ENCODE data around the gene AMD1.

AMD1 gene

GRCh38 chr6:110876806-110877564 lies 2.4 kb downstream of the AMD1 start:
- no peaks in the 10 kb centered on the region for H3K27me3 ChIP-seq (ENCODE audit: control insufficient read depth in 5 of 5, insufficient read depth in 4 of 5, low read length in 5 of 5)
- H3K9me3 ChIP-seq (ENCODE audit: control insufficient read depth in 5 of 5, low read length in 5 of 5), result no peaks in the 10 kb centered on the region
- H3K9ac ChIP-seq (ENCODE audit: low read length in 5 of 5), result peak overlapping the region; percentile 77 to 92 (median 80)
- H3K4me3 ChIP-seq (ENCODE audit: low read depth in 1 of 5, low read length in 5 of 5), result peak overlapping the region; percentile 70 to 91 (median 87)
- no peaks in the 10 kb centered on the region for H3K36me3 ChIP-seq (ENCODE audit: control insufficient read depth in 5 of 5, insufficient read depth in 5 of 5, low read length in 5 of 5)
- H3K27ac ChIP-seq (ENCODE audit: low read depth, low read length), result peak overlapping the region; percentile 92
- peaks cover 2 to 48% (median 43%) of the 10 kb centered on the region in 5 donors for H3K4me1 ChIP-seq (ENCODE audit: control insufficient read depth in 5 of 5, insufficient read depth in 5 of 5, low read length in 5 of 5)

GRCh38 chr6:110877569-110877968 lies 3.0 kb downstream of the AMD1 start:
- Histone ChIP-seq H3K27ac (ENCODE audit: low read depth, low read length) (no peak overlapping the region), H3K9ac (ENCODE audit: low read length in 5 of 5) (peak overlapping the region in 2 of 5 donors; percentile 21 to 52), H3K4me1 (ENCODE audit: control insufficient read depth in 5 of 5, insufficient read depth in 5 of 5, low read length in 5 of 5) (peaks cover 2 to 54% (median 48%) of the 10 kb centered on the region in 5 donors)

GRCh38 chr6:110878751-110879522 lies 4.4 kb downstream of the AMD1 start:
- peak overlapping the region in 2 of 5 donors; percentile 6 to 27 for H3K4me3 ChIP-seq (ENCODE audit: low read depth in 1 of 5, low read length in 5 of 5)
- H3K4me1 ChIP-seq (ENCODE audit: control insufficient read depth in 5 of 5, insufficient read depth in 5 of 5, low read length in 5 of 5), result peaks cover 2 to 59% (median 53%) of the 10 kb centered on the region in 5 donors
- no peaks in the 10 kb centered on the region for H3K9me3 ChIP-seq (ENCODE audit: control insufficient read depth in 5 of 5, low read length in 5 of 5)
- no peak overlapping the region for H3K27ac ChIP-seq (ENCODE audit: low read depth, low read length)
- H3K36me3 ChIP-seq (ENCODE audit: control insufficient read depth in 5 of 5, insufficient read depth in 5 of 5, low read length in 5 of 5), result no peaks in the 10 kb centered on the region
- H3K27me3 ChIP-seq (ENCODE audit: control insufficient read depth in 5 of 5, insufficient read depth in 4 of 5, low read length in 5 of 5), result no peaks in the 10 kb centered on the region
- H3K9ac ChIP-seq (ENCODE audit: low read length in 5 of 5), result no peak overlapping the region

More at GRCh38 chr6:110877569-110877968, 3.0 kb downstream of the AMD1 start:
- no peaks in the 10 kb centered on the region for H3K27me3 ChIP-seq (ENCODE audit: control insufficient read depth in 5 of 5, insufficient read depth in 4 of 5, low read length in 5 of 5)
- H3K4me3 ChIP-seq (ENCODE audit: low read depth in 1 of 5, low read length in 5 of 5), result peak overlapping the region in 3 of 5 donors; percentile 84 to 91 (median 90)
- H3K36me3 ChIP-seq (ENCODE audit: control insufficient read depth in 5 of 5, insufficient read depth in 5 of 5, low read length in 5 of 5), result no peaks in the 10 kb centered on the region
- H3K9me3 ChIP-seq (ENCODE audit: control insufficient read depth in 5 of 5, low read length in 5 of 5), result no peaks in the 10 kb centered on the region

GRCh38 chr6:110880651-110881050 lies 6.1 kb downstream of the AMD1 start:
- Histone ChIP-seq H3K9ac (ENCODE audit: low read length in 5 of 5) (no peak overlapping the region), H3K27me3 (ENCODE audit: control insufficient read depth in 5 of 5, insufficient read depth in 4 of 5, low read length in 5 of 5) (no peaks in the 10 kb centered on the region), H3K27ac (ENCODE audit: low read depth, low read length) (no peak overlapping the region), H3K36me3 (ENCODE audit: control insufficient read depth in 5 of 5, insufficient read depth in 5 of 5, low read length in 5 of 5) (no peaks in the 10 kb centered on the region), H3K9me3 (ENCODE audit: control insufficient read depth in 5 of 5, low read length in 5 of 5) (no peaks in the 10 kb centered on the region), H3K4me3 (ENCODE audit: low read depth in 1 of 5, low read length in 5 of 5) (no peak overlapping the region), H3K4me1 (ENCODE audit: control insufficient read depth in 5 of 5, insufficient read depth in 5 of 5, low read length in 5 of 5) (peaks cover 2 to 60% (median 55%) of the 10 kb centered on the region in 5 donors)

- H3K27ac ChIP-seq (ENCODE audit: low read depth, low read length), result no peak overlapping the region
- H3K9me3 ChIP-seq (ENCODE audit: control insufficient read depth in 5 of 5, low read length in 5 of 5), result no peaks in the 10 kb centered on the region
- peaks cover 0 to 54% (median 50%) of the 10 kb centered on the region in 5 donors for H3K4me1 ChIP-seq (ENCODE audit: control insufficient read depth in 5 of 5, insufficient read depth in 5 of 5, low read length in 5 of 5)
- no peaks in the 10 kb centered on the region for H3K36me3 ChIP-seq (ENCODE audit: control insufficient read depth in 5 of 5, insufficient read depth in 5 of 5, low read length in 5 of 5)
- no peak overlapping the region for H3K9ac ChIP-seq (ENCODE audit: low read length in 5 of 5)
- H3K4me3 ChIP-seq (ENCODE audit: low read depth in 1 of 5, low read length in 5 of 5), result no peak overlapping the region
- no peaks in the 10 kb centered on the region for H3K27me3 ChIP-seq (ENCODE audit: control insufficient read depth in 5 of 5, insufficient read depth in 4 of 5, low read length in 5 of 5)
These were observed 7.1 kb downstream of the AMD1 start for GRCh38 chr6:110881546-110882273.

- Histone ChIP-seq H3K9ac (ENCODE audit: low read length in 5 of 5) (no peak overlapping the region), H3K4me1 (ENCODE audit: control insufficient read depth in 5 of 5, insufficient read depth in 5 of 5, low read length in 5 of 5) (peaks cover 0 to 49% (median 45%) of the 10 kb centered on the region in 5 donors), H3K27me3 (ENCODE audit: control insufficient read depth in 5 of 5, insufficient read depth in 4 of 5, low read length in 5 of 5) (no peaks in the 10 kb centered on the region), H3K27ac (ENCODE audit: low read depth, low read length) (no peak overlapping the region), H3K4me3 (ENCODE audit: low read depth in 1 of 5, low read length in 5 of 5) (no peak overlapping the region), H3K9me3 (ENCODE audit: control insufficient read depth in 5 of 5, low read length in 5 of 5) (no peaks in the 10 kb centered on the region), H3K36me3 (ENCODE audit: control insufficient read depth in 5 of 5, insufficient read depth in 5 of 5, low read length in 5 of 5) (no peaks in the 10 kb centered on the region)
These were observed 7.7 kb downstream of the AMD1 start for GRCh38 chr6:110882274-110882619.

GRCh38 chr6:110882824-110883554 lies 8.4 kb downstream of the AMD1 start:
- Histone ChIP-seq H3K4me1 (ENCODE audit: control insufficient read depth in 5 of 5, insufficient read depth in 5 of 5, low read length in 5 of 5) (peaks cover 0 to 43% (median 40%) of the 10 kb centered on the region in 5 donors), H3K27ac (ENCODE audit: low read depth, low read length) (no peak overlapping the region), H3K4me3 (ENCODE audit: low read depth in 1 of 5, low read length in 5 of 5) (no peak overlapping the region), H3K36me3 (ENCODE audit: control insufficient read depth in 5 of 5, insufficient read depth in 5 of 5, low read length in 5 of 5) (no peaks in the 10 kb centered on the region), H3K9ac (ENCODE audit: low read length in 5 of 5) (no peak overlapping the region), H3K9me3 (ENCODE audit: control insufficient read depth in 5 of 5, low read length in 5 of 5) (no peaks in the 10 kb centered on the region), H3K27me3 (ENCODE audit: control insufficient read depth in 5 of 5, insufficient read depth in 4 of 5, low read length in 5 of 5) (no peaks in the 10 kb centered on the region)

GRCh38 chr6:110884321-110884720 lies 9.7 kb downstream of the AMD1 start:
- Histone ChIP-seq H3K9ac (ENCODE audit: low read length in 5 of 5) (no peak overlapping the region), H3K9me3 (ENCODE audit: control insufficient read depth in 5 of 5, low read length in 5 of 5) (no peaks in the 10 kb centered on the region), H3K27ac (ENCODE audit: low read depth, low read length) (no peak overlapping the region), H3K4me3 (ENCODE audit: low read depth in 1 of 5, low read length in 5 of 5) (no peak overlapping the region), H3K27me3 (ENCODE audit: control insufficient read depth in 5 of 5, insufficient read depth in 4 of 5, low read length in 5 of 5) (no peaks in the 10 kb centered on the region), H3K36me3 (ENCODE audit: control insufficient read depth in 5 of 5, insufficient read depth in 5 of 5, low read length in 5 of 5) (peaks cover 0 to 3% (median 0%) of the 10 kb centered on the region in 5 donors), H3K4me1 (ENCODE audit: control insufficient read depth in 5 of 5, insufficient read depth in 5 of 5, low read length in 5 of 5) (peaks cover 0 to 35% (median 33%) of the 10 kb centered on the region in 5 donors)

- Histone ChIP-seq H3K9ac (ENCODE audit: low read length in 5 of 5) (no peak overlapping the region), H3K27me3 (ENCODE audit: control insufficient read depth in 5 of 5, insufficient read depth in 4 of 5, low read length in 5 of 5) (no peaks in the 10 kb centered on the region), H3K27ac (ENCODE audit: low read depth, low read length) (no peak overlapping the region), H3K4me1 (ENCODE audit: control insufficient read depth in 5 of 5, insufficient read depth in 5 of 5, low read length in 5 of 5) (peaks cover 0 to 29% (median 28%) of the 10 kb centered on the region in 5 donors), H3K36me3 (ENCODE audit: control insufficient read depth in 5 of 5, insufficient read depth in 5 of 5, low read length in 5 of 5) (peaks cover 3 to 7% (median 4%) of the 10 kb centered on the region in 5 donors), H3K4me3 (ENCODE audit: low read depth in 1 of 5, low read length in 5 of 5) (no peak overlapping the region), H3K9me3 (ENCODE audit: control insufficient read depth in 5 of 5, low read length in 5 of 5) (no peaks in the 10 kb centered on the region)
These were observed 10.9 kb downstream of the AMD1 start for GRCh38 chr6:110885526-110885925.
